CD8-positive, alpha-beta memory T cell (primary cell): ENCODE results near the gene HOXA11. TPM values are rescaled to one million over a fixed set of nuclear protein-coding genes. Genes with fewer than 3 reads are reported as not detected.

Experiments used
- CTCF ChIA-PET: fragments of 350-600 bp; sonication (Branson Sonifier 250); formaldehyde crosslinking; loops from one replicate; lab custom pipeline; 2021; ENCODE audit warnings: antibody characterized with exemption; lab: Charles Lee
- POLR2A ChIA-PET: fragments of 350-600 bp; sonication (Branson Sonifier 250); formaldehyde crosslinking; loops from one replicate; lab custom pipeline; 2021; ENCODE audit warnings: antibody characterized with exemption; lab: Charles Lee
- DNase-seq, 5 donors: peaks; one replicate each; pipeline versions ENCODE4 v3.0.0 to v3.0.0-alpha.2; 2020 to 2022; ENCODE audit warnings: mixed read lengths in 1 of 5
- H3K27ac ChIP-seq: one replicate; pipeline ENCODE4 v1.7.0; 2013; ENCODE audit warnings: low read depth, mild to moderate bottlenecking, low read length, moderate library complexity
- H3K27me3 ChIP-seq: 2 replicates; pipeline ENCODE4 v1.7.0; 2013; ENCODE audit warnings: low read length, mild to moderate bottlenecking; ENCODE audit not compliant: insufficient read depth, poor library complexity, severe bottlenecking
- H3K36me3 ChIP-seq: 2 replicates; pipeline ENCODE4 v1.7.0; 2013; ENCODE audit warnings: mild to moderate bottlenecking, low read length, moderate library complexity; ENCODE audit not compliant: insufficient read depth
- H3K4me1 ChIP-seq: 2 replicates; pipeline ENCODE4 v1.7.0; 2013; ENCODE audit warnings: mild to moderate bottlenecking, low read length, moderate library complexity; ENCODE audit not compliant: insufficient read depth
- H3K4me3 ChIP-seq: 2 replicates; pipeline ENCODE4 v1.7.0; 2013; ENCODE audit warnings: mild to moderate bottlenecking, low read length
- H3K9me3 ChIP-seq: 2 replicates; pipeline ENCODE4 v1.7.0; 2013; ENCODE audit warnings: mild to moderate bottlenecking, low read length
- H3K27ac Mint-ChIP-seq, 8 donors: one replicate each; pipeline ENCODE4 v1.8.0; 2020 to 2021; ENCODE audit warnings: mixed read lengths in 8 of 8, mild to moderate bottlenecking in 6 of 8, inconsistent platforms in 3 of 8, moderate library complexity in 3 of 8
- H3K27me3 Mint-ChIP-seq, 2 donors: one replicate each; pipeline ENCODE4 v1.8.0; 2020 to 2021; ENCODE audit warnings: mixed read lengths in 2 of 2, mild to moderate bottlenecking in 1 of 2, moderate library complexity in 1 of 2
- H3K36me3 Mint-ChIP-seq, 3 donors: one replicate each; pipeline ENCODE4 v1.8.0; 2020 to 2021; ENCODE audit warnings: mixed read lengths in 3 of 3, inconsistent platforms in 1 of 3, mild to moderate bottlenecking in 1 of 3
- H3K4me1 Mint-ChIP-seq, 3 donors: one replicate each; pipeline ENCODE4 v1.8.0; 2020 to 2021; ENCODE audit warnings: mixed read lengths in 3 of 3, inconsistent platforms in 1 of 3, mild to moderate bottlenecking in 1 of 3
- H3K4me3 Mint-ChIP-seq, 7 donors: one replicate each; pipeline ENCODE4 v1.8.0; 2020 to 2021; ENCODE audit warnings: mixed read lengths in 7 of 7, mild to moderate bottlenecking in 6 of 7, moderate library complexity in 4 of 7, inconsistent platforms in 2 of 7
- H3K9me3 Mint-ChIP-seq, 5 donors: one replicate each; pipeline ENCODE4 v1.8.0; 2020 to 2022; ENCODE audit warnings: mixed read lengths in 5 of 5, mild to moderate bottlenecking in 3 of 5, moderate library complexity in 2 of 5, inconsistent platforms in 1 of 5
- polyA plus RNA-seq: library from polyadenylated mRNA; unstranded; fragments of 300-500 nt; fragmentation: Illumina TruSeq; gene quantifications from one replicate; pipeline ENCODE4 v1.2.3, GENCODE V29; 2021
- total RNA-seq, 2 experiments: library from RNA; stranded (reverse); gene quantifications; one replicate each; pipeline ENCODE4 v1.2.3, GENCODE V29; 2021

The HOXA11 gene
- total and polyA plus RNA-seq, 3 experiments from 2014 or later = not detected

- Mint-ChIP-seq H3K4me3 (peak overlapping the region in 1 of 7 donors; percentile 34), H3K9me3 (peaks cover 0 to 11% (median 3%) of the 10 kb centered on the region in 5 donors), H3K27me3 (peaks cover 58 to 75% of the 10 kb centered on the region in 2 donors), H3K27ac (peak overlapping the region in 1 of 8 donors; percentile 23), H3K4me1 (peaks cover 19 to 26% (median 19%) of the 10 kb centered on the region in 3 donors), H3K36me3 (no peaks in the 10 kb centered on the region)
- peaks cover 50% of the 10 kb centered on the region for H3K27me3 ChIP-seq
- POLR2A ChIA-PET = no interaction called here
- CTCF ChIA-PET = interaction anchor here (1.0 to 5.2 kb wide), 5 partner anchors 10 to 494 kb away, joined by 3 to 31 read pairs (median 4); no protein-coding TSS in a partner anchor
- DNase-seq = peak in 1 of 5 donors; percentile 18
- H3K4me1 ChIP-seq = peaks cover 29% of the 10 kb centered on the region
- H3K9me3 ChIP-seq = no peaks in the 10 kb centered on the region
- no peak overlapping the region for H3K4me3 ChIP-seq
- no peaks in the 10 kb centered on the region for H3K36me3 ChIP-seq
- H3K27ac ChIP-seq = no peak overlapping the region
These were observed 8.5 kb downstream of the HOXA11 start for GRCh38 chr7:27176524-27176845.

- H3K36me3 ChIP-seq = no peaks in the 10 kb centered on the region
- H3K4me1 Mint-ChIP-seq = peaks cover 20 to 27% (median 22%) of the 10 kb centered on the region in 3 donors
- no peak overlapping the region for H3K4me3 ChIP-seq
- no peaks in the 10 kb centered on the region for H3K36me3 Mint-ChIP-seq
- ChIA-PET POLR2A (no interaction called here), CTCF (interaction anchor here (1.0 to 5.2 kb wide), 7 partner anchors 9 to 493 kb away, joined by 3 to 31 read pairs (median 4); no protein-coding TSS in a partner anchor)
- peaks cover 61 to 75% of the 10 kb centered on the region in 2 donors for H3K27me3 Mint-ChIP-seq
- no peaks in the 10 kb centered on the region for H3K9me3 ChIP-seq
- peaks cover 29% of the 10 kb centered on the region for H3K4me1 ChIP-seq
- peak overlapping the region in 1 of 7 donors; percentile 54 for H3K4me3 Mint-ChIP-seq
- peaks cover 0 to 11% (median 3%) of the 10 kb centered on the region in 5 donors for H3K9me3 Mint-ChIP-seq
- peaks cover 56% of the 10 kb centered on the region for H3K27me3 ChIP-seq
- no peak overlapping the region for H3K27ac Mint-ChIP-seq
- peak in 1 of 5 donors; percentile 24 for DNase-seq
- H3K27ac ChIP-seq = no peak overlapping the region
These were observed 9.2 kb downstream of the HOXA11 start for GRCh38 chr7:27175626-27176523.

- DNase-seq = peak in 1 of 5 donors; percentile 27
- Mint-ChIP-seq H3K27ac (peak overlapping the region in 2 of 8 donors; percentile 33 to 65), H3K27me3 (peaks cover 65 to 78% of the 10 kb centered on the region in 2 donors), H3K4me1 (peaks cover 20 to 28% (median 22%) of the 10 kb centered on the region in 3 donors), H3K9me3 (peaks cover 0 to 11% (median 3%) of the 10 kb centered on the region in 5 donors), H3K4me3 (peak overlapping the region; percentile 2 to 83 (median 54)), H3K36me3 (no peaks in the 10 kb centered on the region)
- H3K4me1 ChIP-seq = peaks cover 32% of the 10 kb centered on the region
- no peaks in the 10 kb centered on the region for H3K36me3 ChIP-seq
- ChIA-PET POLR2A (no interaction called here), CTCF (interaction anchor here (0.8 to 5.2 kb wide), 6 partner anchors 9 to 24 kb away, joined by 3 to 31 read pairs (median 5); no protein-coding TSS in a partner anchor)
- H3K4me3 ChIP-seq = no peak overlapping the region
- no peaks in the 10 kb centered on the region for H3K9me3 ChIP-seq
- peaks cover 64% of the 10 kb centered on the region for H3K27me3 ChIP-seq
- no peak overlapping the region for H3K27ac ChIP-seq
These were observed 10.0 kb downstream of the HOXA11 start for GRCh38 chr7:27174874-27175625.

GRCh38 chr7:27173956-27174873 is 10.8 kb downstream of the HOXA11 start, which contains the start of gene HOXA10:
HOXA10 (minus strand) TSS chr7:27174320; CDS start chr7:27174306, 14 bp downstream.
- DNase-seq = peak in 1 of 5 donors; percentile 38
- ChIA-PET CTCF (interaction anchor here (0.8 to 2.1 kb wide), 3 partner anchors 12 to 24 kb away, joined by 3 to 6 read pairs (median 4); no protein-coding TSS in a partner anchor), POLR2A (no interaction called here)
- H3K36me3 ChIP-seq = no peaks in the 10 kb centered on the region
- H3K9me3 Mint-ChIP-seq = peaks cover 0 to 13% (median 3%) of the 10 kb centered on the region in 5 donors
- peak within 1 kb of the TSS in 3 of 8 donors; percentile 24 to 65 (median 33) for H3K27ac Mint-ChIP-seq
- H3K27me3 ChIP-seq = peaks cover 65% of the 10 kb centered on the region
- peaks cover 60 to 75% of the 10 kb centered on the region in 2 donors for H3K27me3 Mint-ChIP-seq
- H3K9me3 ChIP-seq = no peaks in the 10 kb centered on the region
- peak within 1 kb of the TSS; percentile 22 for H3K4me3 ChIP-seq
- no peaks in the 10 kb centered on the region for H3K36me3 Mint-ChIP-seq
- H3K4me3 Mint-ChIP-seq = peak within 1 kb of the TSS; percentile 53 to 83 (median 62)
- peaks cover 31% of the 10 kb centered on the region for H3K4me1 ChIP-seq
- peaks cover 14 to 28% (median 16%) of the 10 kb centered on the region in 3 donors for H3K4me1 Mint-ChIP-seq
- no peak within 1 kb of the TSS for H3K27ac ChIP-seq

GRCh38 chr7:27173511-27173955 is 11.5 kb downstream of the HOXA11 start:
- Histone ChIP-seq H3K36me3 (no peaks in the 10 kb centered on the region), H3K4me3 (no peak overlapping the region), H3K27ac (no peak overlapping the region), H3K4me1 (peaks cover 31% of the 10 kb centered on the region), H3K9me3 (no peaks in the 10 kb centered on the region), H3K27me3 (peaks cover 65% of the 10 kb centered on the region)
- peak overlapping the region in 1 of 7 donors; percentile 22 for H3K4me3 Mint-ChIP-seq
- H3K27ac Mint-ChIP-seq = no peak overlapping the region
- peaks cover 0 to 15% (median 5%) of the 10 kb centered on the region in 5 donors for H3K9me3 Mint-ChIP-seq
- ChIA-PET CTCF (interaction anchor here (1.1 to 4.0 kb wide), 6 partner anchors 9 to 486 kb away, joined by 3 to 26 read pairs (median 4); partner anchors contain the start of gene HOXA11), POLR2A (no interaction called here)
- H3K36me3 Mint-ChIP-seq = no peaks in the 10 kb centered on the region
- peak in 1 of 5 donors; percentile 54 for DNase-seq
- H3K27me3 Mint-ChIP-seq = peaks cover 61 to 74% of the 10 kb centered on the region in 2 donors
- H3K4me1 Mint-ChIP-seq = peaks cover 18 to 32% (median 19%) of the 10 kb centered on the region in 3 donors

GRCh38 chr7:27172823-27173510 is 12.1 kb downstream of the HOXA11 start:
- peak overlapping the region in 2 of 8 donors; percentile 60 to 82 for H3K27ac Mint-ChIP-seq
- POLR2A ChIA-PET = interaction anchor here (0.8 kb wide), 1 partner anchor 13 kb away, joined by 3 read pairs; no protein-coding TSS in a partner anchor
- H3K4me1 Mint-ChIP-seq = peaks cover 19 to 33% (median 22%) of the 10 kb centered on the region in 3 donors
- H3K27me3 Mint-ChIP-seq = peaks cover 63 to 74% of the 10 kb centered on the region in 2 donors
- H3K27ac ChIP-seq = no peak overlapping the region
- H3K27me3 ChIP-seq = peaks cover 67% of the 10 kb centered on the region
- H3K4me3 ChIP-seq = peak overlapping the region; percentile 22
- H3K36me3 Mint-ChIP-seq = no peaks in the 10 kb centered on the region
- no peaks in the 10 kb centered on the region for H3K36me3 ChIP-seq
- peaks cover 31% of the 10 kb centered on the region for H3K4me1 ChIP-seq
- peak in 1 of 5 donors; percentile 46 for DNase-seq
- H3K4me3 Mint-ChIP-seq = peak overlapping the region in 6 of 7 donors; percentile 56 to 86 (median 74)
- CTCF ChIA-PET = interaction anchor here (0.7 to 4.0 kb wide), 7 partner anchors 10 to 486 kb away, joined by 3 to 26 read pairs (median 4); partner anchors contain the start of genes HOXA11 and HOXA6
- H3K9me3 Mint-ChIP-seq = peaks cover 0 to 16% (median 5%) of the 10 kb centered on the region in 5 donors
- H3K9me3 ChIP-seq = no peaks in the 10 kb centered on the region
